GM12872 (cell line): ENCODE measurements around the gene THAP9.

Source experiments
- TF ChIP-seq, protein P1 (sequence below): IDR thresholded peaks from 3 replicates; pipeline ENCODE4 v1.5.1; 2011; ENCODE audit warnings: low read depth, mild to moderate bottlenecking, low read length, moderate library complexity; ENCODE audit not compliant: insufficient read depth

The THAP9 gene

GRCh38 chr4:82899374-82900065, 1.0 kb upstream of the THAP9 start:
- TF ChIP-seq, protein P1, sequence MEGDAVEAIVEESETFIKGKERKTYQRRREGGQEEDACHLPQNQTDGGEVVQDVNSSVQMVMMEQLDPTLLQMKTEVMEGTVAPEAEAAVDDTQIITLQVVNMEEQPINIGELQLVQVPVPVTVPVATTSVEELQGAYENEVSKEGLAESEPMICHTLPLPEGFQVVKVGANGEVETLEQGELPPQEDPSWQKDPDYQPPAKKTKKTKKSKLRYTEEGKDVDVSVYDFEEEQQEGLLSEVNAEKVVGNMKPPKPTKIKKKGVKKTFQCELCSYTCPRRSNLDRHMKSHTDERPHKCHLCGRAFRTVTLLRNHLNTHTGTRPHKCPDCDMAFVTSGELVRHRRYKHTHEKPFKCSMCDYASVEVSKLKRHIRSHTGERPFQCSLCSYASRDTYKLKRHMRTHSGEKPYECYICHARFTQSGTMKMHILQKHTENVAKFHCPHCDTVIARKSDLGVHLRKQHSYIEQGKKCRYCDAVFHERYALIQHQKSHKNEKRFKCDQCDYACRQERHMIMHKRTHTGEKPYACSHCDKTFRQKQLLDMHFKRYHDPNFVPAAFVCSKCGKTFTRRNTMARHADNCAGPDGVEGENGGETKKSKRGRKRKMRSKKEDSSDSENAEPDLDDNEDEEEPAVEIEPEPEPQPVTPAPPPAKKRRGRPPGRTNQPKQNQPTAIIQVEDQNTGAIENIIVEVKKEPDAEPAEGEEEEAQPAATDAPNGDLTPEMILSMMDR: no peak

GRCh38 chr4:82900066-82900410, 497 bp upstream of the THAP9 start:
- TF ChIP-seq, protein P1: no peak

GRCh38 chr4:82901183-82901718, 716 bp downstream of the THAP9 start:
- TF ChIP-seq, protein P1: no peak

DNA sequence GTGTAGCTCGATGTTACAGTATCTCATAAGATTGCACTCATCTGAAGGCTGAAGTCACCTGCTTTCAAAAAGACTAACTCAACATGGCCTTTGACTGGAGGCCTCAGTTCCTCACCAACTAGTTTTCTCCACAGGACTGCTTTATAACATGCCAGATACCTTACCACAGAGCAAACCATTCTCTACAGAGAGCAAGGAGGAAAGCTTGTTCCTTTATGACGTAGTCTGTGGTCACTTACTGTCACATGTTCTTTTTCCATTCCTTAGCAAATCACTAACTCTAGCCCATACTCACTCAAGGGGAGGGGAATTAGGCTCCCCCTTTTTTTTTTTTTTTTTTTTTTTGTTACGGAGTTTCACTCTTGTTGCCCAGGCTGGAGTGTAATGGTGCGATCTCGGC, 3.2 kb downstream of the THAP9 start:
- TF ChIP-seq, protein P1: no peak

DNA sequence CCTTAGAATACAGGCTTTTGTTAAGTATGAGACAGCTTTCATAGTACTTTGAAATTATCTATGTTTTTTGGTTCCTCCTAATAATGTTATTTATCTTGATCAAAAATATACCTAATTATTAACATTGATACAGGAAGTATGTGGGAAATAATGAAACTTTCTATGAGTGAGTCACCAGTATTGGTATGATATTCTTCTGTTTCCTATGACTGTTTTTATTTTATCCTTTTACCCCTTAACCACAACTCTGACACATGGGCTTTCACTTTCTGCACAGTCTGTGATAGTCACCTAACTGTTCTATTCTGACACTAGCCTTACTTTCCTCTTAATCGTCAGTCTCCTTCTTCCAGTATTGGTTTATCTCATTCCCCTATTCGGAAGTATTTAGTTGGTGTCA, 4.7 kb downstream of the THAP9 start:
- TF ChIP-seq, protein P1: no peak

- TF ChIP-seq, protein P1: no peak
Observed at GRCh38 chr4:82906469-82906868, 5.9 kb downstream of the THAP9 start.

GRCh38 chr4:82909326-82909725, 8.8 kb downstream of the THAP9 start:
- TF ChIP-seq, protein P1: no peak
